ENCODE measurements around the gene PMEL.

DNA sequence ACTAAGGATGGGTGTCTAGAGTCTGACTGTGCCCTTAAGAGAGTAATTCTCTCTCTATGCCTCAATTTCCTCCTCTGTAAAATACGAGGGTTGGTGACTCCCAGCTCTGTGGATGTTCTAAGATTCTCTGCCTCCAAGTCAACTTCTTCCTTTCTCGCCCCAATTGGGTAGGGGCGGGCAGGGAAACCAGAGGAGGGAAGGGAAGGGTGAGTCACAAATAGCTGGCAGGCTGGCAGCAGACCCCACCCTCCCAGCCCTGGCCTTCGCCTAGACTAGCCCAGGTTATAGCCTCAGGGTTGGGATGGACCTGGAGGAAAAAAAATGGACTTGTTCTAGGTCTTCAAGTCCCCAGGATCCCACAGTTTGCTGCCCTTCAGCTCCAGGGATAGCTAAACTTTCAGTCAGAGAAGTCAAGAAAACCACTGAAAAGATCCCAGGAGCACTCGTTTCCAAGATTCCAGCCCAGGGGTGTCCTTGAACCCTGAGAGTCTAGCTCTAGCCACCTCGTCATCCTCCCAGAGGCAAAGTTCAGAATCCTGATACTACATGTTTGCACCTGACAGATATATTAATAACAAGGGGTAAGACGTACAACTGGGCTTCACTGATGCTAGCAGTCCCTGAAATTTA, 32.6 kb downstream of the PMEL start:
- TF ChIP-seq SPI1 (IDR thresholded peaks at IDR 0.05; ENCODE audit: low read depth, low read length) (no peak), POLR2AphosphoS5 (IDR thresholded peaks at IDR 0.05; ENCODE audit: low read depth, low read length) (no peak)
